ENCODE measurements around the gene ZNF837.

ZNF837 gene

DNA sequence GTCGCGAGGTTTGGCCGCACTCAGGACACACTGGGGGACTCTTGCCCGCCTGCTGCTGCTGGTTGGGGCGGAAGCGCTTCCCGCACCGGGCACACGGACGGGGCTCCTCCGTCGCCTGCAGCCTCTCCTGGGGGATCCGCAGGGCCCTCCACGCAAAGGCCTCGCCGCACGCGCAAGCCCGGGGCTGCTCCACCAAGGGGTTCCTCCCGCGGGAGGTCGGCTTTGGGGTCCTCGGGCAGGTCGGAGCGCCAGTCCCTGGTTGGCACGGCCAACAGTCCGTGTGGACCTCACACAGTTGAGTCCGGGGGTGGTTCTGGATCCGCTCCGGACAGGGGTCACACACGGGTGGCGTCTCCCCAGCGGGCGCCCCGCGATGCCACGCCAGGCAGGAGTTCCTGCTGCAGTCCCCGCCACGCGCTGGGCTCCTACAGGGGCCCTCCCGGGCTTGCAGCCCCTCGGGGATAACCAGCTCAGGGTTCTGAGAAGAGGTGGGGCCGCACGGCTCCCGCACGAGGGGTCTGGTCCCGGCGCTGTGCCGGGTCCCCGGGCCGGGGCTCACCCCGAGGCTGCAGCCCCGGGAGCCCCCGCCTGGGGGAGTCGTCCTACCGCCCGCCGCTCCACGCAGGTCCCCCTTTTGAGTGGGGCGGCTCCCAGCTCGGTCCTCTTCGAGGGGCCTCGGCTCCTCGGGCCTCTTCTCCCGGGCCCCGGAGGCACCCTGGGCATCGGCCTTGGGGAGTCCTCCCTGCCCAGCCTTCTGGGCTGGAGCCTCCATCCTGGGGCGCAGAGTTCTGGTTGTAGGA lies 12.1 kb downstream of the ZNF837 start:
- DNase-seq: no peak

DNA sequence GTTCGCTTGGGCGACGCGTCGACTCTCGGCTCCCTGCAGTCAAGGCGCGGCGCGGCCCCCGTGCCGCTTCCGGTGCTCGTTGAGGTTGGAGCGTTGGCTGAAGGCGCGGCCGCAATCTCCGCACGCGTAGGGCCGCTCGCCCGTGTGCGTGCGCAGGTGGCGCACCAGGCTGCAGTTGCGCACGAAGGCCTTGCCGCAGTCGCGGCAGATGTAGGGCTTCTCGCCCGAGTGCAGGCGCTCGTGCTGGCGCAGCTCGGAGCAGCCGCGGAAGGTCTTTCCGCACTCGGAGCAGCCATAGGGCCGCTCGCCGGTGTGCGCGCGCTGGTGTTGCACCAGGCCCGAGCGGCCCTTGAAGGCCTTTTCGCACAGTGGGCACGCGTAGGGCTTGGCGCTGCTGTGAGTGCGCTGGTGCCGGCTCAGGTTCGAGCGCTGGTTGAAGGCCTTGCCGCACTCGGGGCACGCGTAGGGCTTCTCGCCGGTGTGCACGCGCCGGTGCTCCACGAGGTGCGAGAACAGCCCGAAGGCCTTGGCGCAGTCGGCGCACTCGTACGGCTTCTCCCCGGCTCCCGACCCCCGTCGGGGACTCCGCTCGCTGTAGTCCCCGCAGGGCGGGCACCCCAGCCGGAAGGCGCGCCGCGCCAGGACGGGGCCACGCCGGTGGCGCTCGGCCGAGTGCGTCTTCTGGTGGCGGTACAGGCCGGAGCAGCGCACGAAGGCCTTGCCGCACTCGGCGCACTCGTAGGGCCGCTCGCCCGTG lies 13.0 kb downstream of the ZNF837 start:
- no peak for DNase-seq

DNA sequence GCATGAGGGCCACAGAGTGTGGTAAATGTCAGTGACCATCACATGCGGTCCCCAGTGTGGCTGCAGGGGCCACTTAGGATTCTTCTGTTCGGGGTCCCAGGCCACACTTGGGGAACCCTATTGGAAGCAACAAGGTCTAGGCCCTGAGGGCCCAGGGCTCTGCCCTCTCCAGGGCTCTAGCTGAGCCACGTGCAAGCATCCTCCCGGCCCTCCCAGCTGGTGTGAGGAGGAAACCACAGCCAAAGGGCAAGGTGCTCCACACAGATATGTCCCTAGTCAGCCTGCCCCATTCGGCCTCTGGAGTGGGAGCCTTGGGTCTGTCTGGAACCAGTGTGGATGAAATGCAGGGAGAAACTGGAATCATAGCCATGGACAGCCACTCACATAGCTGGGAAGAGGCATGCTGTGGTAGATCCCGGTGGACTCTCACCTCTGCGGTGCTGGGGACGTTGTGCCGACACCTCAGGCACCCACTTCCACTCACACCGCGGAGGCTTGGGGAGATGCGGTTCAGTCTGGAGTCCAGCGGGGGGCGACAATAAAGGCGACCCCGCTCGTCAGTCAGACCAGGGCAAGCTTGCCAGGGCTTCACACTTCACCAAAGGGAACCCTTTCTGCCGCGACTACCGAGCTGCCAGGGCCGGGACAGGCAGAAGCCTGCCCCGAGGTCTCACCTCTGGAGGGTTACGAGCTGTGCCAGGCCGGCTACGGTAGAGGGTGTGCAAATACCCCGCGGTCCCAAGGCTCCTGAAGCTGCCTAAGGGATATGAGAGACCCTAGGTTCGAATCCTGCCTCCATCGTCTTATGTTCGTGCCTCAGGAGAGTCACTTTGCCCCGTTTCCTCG lies 14.0 kb downstream of the ZNF837 start:
- no peak for DNase-seq

DNA sequence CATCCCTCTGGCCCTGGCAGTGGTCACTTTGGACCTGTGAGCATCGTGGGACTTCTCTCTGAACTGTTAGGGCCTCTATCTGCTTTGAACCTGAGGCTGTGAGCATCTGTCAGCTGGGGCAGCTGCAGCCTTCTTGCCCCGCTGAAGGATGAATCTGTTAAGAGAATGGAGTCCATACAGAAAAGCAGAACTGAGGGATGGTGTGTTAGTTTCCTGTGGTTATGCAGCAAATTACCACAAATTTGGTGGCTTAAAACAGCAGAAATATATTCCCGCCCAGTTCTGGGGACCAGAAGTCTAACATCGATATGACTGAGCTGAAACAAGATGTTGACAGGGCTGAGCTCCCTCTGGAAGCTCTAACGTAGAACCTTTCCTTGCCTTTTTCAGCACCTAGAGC lies 16.7 kb downstream of the ZNF837 start:
- DNase-seq: no peak

DNA sequence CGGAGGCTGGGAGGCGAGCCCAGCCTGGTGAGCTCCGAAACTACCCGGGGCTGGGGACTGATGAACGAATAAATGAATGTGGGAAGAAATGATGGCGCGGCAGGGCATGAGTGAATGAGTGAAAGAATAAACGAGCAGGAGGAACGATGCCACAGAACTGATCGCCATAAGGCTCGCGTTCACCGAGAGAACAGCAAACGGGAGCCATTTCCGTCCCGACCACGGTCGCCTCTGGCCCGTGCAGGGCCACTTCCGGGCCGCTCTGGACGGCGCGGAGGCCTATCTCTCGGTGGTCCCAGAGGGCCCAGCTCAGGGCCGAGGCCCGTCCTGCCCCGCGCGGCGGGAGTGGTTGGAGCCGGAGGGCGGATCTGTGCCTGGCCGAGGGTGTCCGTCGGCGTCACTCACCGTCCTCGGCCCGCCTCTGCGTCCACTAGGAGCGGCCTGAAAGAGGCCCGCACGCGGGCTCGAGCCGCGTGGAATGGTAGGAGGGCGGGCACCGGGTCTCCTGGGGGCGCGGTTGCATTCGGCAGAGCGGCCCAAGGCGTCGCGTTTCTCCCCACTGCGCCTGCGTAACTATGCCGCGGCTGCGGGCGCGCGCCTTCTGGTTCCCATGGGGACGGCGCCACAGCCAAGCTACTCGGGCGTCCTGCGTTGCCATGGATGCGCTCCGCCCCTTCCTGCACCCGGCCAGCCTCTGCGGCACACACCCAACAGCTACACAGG lies 18.4 kb downstream of the ZNF837 start, which contains the start of gene ZNF497:
Gene ZNF497, minus strand, starts transcription at position 480 of the 723 bp plus-strand sequence. CDS start 5,116 bp downstream, outside the sequence.
- peak; percentile 99 for DNase-seq

DNA sequence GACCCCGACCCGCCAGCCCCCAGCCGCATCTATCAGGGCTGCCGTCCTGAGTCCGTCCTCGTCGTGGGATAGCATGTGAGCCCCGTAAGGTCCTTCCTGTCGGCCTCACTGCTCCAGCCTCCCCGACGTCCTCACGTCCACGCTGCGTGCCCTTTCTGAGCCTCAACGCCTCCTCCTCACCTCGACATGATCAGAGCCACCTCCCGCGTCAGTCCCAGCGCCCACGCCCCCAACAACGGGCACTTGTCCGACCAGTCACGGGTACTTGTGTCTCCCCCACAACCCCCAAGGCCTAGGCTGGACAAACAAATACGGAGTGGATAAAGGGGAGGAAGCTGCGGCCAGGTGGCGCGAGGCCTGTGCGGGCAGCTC lies 18.9 kb downstream of the ZNF837 start:
- peak; percentile 75 for DNase-seq

DNA sequence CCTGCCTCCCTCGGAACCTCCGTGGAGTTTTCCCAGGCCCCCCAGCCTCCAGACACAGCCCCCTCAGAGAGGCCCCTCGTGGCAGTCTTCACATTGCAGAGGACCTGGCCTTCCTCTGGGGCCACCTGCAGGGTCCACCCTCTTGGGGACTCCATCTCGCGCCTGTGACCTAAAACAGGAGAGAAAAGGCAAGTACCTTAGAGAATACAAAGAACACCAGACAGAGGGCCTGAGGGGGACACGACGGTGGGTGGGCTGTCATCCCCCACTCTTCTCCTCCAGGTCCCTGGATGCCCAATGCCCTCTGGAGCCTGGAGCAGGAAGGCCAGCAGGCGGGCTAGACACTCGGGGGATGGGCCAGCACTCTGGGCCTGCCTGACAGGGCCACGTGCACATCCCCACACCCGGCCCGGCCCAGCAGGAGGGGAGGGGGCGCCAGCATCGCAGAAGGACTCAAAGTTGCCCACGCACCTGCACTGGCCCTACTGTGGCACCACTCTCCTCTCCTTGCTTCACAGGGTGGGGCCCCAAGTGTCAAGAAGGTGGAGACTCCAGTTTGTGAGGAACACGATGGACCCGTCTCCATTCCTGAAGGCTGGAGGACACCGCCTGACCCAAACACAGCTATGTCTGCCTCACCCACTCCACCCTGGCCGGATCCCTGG lies 23.2 kb downstream of the ZNF837 start:
- no peak for DNase-seq

DNA sequence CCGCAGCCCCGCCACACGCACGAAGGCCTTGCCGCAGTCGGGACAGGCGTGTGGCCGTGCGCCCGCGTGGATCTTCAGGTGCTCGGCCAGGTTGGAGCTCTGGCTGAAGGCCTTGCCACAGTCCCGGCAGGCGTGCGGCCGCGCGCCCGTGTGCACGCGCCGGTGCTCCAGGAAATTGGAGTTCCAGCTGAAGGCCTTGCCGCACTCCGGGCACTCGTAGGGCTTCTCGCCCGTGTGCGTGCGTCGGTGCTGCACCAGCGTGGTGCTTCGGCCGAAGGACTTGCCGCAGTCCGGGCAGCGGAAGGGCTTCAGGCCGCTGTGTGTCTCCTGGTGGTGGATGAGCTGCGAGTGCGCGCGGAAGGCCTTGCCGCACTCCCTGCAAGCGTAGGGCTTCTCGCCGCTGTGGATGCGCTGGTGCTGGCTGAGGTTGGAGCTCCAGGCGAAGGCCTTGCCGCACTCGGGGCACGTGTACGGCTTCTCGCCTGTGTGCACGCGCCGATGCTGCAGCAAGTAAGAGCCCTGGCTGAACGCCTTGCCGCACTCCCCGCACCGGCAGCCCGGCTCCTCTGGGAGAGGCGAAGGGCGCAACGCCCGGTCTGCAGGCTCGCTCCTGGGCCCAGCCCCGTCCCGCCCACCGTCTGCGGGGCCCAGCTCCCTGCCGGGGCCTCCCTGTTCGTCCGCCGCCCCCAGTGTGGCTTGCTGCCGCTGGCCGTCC lies 23.9 kb downstream of the ZNF837 start:
- DNase-seq: no peak

DNA sequence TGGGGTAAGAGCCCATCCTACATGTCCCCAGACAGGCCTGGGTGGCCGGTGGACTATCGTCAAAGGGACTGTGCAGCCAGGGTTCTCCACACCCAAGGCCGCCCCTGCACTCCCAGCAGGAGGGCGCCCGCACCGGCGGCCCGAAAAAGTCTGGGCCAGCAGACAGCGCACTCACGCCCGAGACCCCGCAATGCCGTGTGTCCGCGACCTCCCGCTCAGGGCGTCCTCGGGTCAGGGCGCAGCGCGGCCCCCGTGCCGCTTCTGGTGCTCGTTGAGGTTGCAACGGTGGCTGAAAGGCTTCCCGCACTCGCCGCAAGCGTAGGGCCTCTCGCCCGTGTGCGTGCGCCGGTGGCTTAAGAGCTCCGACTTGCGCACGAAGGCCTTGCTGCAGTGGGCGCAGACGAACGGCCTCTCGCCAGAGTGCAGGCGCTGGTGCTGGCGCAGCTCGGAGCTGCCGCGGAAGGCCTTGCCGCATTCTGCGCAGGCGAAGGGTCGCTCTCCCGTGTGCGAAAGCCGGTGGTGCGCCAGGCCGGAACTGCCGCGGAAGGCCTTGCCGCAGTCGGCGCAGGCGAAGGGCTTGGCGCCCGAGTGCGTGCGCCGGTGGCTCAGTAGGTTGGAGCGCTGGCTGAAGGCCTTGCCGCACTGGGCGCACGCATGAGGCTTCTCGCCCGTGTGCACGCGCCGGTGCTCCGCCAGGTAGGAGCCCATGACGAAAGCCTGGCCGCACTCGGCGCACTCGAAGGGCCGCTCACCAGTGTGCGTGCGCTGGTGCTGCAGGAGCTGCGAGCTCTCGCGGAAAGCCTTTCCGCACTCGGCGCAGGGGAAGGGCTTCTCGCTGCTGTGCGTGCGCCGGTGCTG lies 24.7 kb downstream of the ZNF837 start:
- no peak for DNase-seq

DNA sequence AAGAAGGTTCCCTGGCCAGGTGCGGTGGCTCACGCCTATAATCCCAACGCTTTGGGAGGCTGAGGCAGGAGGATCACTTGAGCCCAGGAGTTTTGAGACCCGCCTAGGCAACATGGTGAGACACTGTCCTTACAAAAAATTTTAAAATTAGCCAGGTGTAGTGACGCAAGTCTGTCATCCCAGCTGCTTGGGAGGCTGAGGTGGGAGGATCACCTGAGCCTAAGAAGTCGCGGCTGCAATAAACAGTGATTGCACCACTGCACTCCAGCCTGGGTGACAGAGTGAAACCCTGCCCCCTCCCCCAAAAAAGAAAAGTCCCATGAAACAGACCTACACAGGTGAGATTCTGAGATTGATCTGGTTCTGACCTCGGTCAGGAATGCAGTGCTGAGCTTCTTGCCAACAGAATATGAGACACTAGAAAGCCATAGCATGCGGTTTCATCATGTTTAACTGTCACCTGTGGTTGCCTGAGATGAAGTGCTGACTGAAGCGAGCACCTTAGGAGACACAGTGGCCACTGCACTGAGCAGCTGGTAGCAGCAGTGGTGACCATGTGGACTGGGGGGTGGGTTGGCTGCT lies 25.5 kb downstream of the ZNF837 start:
- no peak for DNase-seq

DNA sequence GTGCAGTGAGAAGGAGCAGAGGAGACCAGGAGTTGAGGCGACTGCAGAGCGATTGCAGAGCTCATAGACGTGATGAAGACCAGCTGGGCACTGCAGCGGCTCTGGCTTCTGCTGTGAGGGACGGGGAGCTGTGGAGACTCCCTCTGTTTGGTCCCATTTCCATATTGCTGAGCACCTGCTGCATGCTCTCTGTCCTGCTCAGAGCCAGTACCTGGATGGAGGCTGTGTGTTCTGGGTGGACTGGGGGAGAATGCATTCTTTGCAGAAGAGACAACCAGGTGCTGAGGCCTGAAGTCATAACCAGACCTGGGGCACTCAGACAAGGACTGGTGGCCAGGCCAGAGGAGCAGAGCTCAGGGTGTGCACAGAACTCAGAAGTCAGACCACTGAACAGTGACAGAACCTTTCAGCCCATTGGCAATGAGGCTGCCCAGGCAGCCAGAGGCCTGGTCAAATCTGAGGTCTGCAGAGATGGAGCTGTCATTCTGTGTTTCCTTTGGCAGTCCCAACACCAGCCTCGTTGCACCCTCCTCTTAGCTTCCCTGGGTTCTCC lies 26.3 kb downstream of the ZNF837 start:
- no peak for DNase-seq

DNA sequence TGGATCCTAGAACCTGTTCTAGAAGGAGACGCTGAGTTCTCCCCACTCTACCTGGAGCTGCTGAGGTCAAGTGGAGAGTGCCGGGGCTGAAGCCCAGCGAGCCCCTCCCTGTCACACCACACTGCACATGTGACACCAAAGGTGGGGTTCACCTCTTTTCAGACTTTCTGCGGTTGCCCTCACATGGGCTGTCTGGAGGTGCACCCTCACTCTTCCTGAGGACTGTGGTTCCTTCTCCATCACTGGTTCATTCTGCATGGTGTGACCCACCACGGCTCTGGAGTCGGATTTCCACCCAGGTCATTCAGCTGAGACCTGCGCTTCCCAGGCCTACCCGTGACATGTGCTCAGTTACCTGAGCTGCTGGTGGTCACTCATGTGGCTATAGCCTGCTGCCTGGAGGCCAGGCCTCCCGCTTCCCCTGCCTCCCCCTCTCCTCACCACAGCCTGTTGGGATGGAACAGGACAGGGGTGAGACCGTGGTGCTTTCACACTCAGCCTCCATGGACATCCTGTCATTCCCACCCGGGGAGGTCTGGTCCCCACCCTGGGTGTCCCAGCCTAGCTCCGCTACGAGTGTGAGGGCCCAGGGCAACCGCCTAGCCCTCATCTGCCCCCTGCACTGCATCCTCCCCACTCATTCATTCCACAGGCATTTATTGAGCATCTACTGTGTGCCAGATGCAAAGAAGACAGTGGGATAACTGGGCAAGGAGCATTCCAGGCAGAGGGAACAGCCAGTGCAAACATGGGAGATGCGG lies 26.9 kb downstream of the ZNF837 start:
- no peak for DNase-seq

DNA sequence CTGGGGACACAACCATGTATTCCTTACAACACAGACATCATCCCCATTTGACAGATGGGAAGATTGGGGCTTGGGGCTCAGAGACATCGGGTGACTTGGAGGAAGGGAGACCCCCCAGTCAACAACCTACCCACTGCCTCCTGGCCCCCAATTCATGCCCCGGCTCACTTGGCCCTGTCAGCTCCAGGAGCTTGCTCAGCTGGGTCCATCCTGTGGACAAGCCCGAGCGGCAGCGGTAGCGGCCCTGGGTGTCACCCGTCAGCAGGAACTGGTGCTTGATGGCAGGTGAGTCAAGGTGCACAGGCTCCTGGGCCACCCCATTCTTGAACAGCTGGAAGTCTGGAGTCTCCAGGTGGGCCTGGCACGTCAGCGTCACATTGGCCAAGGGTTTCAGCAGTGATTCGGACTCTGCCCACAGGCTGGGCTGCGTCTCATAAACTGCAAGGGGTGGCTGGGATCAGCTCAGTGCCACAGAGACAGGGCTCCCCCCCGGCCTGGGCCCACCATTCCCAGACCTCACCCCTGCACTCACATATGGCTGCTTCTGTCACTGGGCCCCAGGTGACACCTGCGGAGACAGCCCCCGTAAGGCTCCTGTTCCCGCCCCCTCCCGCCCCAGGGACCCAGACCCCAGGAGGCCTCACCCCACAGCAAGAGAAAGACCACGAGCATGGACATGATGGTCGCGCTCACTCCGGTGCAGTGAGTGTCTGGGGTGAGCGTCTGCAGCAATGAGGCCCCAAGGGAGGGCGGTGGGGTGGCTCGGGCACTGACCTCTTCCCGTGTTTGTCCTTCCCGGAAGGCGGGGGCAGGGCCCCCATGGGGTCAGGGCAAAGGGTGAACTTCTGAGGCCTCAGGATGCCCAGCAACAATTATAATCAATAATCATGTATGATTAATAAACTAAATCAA lies 27.8 kb downstream of the ZNF837 start, which contains the start of gene A1BG:
Gene A1BG, minus strand, starts transcription at position 733 of the 912 bp plus-strand sequence. Its CDS starts 55 bp downstream, at position 678.
- DNase-seq: no peak

DNA sequence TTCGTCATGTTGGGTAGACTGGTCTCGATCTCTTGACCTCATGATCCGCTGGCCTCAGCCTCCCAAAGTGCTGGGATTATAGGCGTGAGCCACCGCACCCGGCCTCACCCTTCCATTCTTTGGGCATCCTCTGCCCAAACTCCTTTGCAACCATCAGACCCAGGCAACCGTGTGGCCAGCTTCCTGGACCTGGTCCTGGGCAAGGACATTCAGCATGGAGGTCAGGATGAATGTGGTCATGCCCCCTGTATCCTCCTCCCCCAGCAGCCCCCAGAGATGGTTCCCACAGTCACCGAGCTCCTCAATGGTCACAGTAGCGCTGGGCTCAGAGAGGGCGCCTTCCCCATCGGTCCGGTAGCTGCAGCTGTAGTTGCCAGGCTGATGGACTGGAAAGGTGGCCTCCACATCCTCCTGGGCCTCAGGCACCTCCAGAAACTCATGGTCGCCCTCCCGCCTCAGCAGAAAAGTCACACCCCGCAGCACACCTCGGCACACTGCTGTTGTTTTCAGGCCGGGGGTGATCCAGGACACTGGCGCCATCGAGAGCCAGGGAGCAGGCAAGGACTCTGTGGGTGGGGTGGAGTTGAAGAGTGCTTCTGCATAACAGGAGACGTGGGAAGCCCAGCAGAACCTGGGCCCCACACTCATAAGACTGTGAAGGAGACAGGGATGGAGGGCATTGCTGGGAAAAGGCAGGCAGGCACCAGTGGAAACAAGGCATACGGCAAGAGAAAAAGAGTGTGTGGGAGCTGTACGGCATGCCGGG lies 28.7 kb downstream of the ZNF837 start:
- no peak for DNase-seq

DNA sequence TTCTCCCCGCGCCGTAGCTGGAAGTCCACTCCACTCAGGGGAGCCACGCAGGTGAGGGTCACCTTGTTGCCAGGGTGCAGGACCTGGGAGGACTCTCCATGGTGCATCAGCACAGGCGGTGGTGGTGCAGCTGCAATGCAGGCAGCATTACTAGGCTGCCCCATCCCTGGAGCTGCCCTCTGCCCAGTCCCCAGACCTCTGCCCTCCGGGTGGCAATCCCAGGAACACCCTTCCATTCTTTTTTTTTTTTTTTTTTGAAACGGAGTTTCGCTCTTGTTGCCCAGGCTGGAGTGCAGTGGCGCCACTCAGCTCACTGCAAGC lies 29.3 kb downstream of the ZNF837 start:
- no peak for DNase-seq

DNA sequence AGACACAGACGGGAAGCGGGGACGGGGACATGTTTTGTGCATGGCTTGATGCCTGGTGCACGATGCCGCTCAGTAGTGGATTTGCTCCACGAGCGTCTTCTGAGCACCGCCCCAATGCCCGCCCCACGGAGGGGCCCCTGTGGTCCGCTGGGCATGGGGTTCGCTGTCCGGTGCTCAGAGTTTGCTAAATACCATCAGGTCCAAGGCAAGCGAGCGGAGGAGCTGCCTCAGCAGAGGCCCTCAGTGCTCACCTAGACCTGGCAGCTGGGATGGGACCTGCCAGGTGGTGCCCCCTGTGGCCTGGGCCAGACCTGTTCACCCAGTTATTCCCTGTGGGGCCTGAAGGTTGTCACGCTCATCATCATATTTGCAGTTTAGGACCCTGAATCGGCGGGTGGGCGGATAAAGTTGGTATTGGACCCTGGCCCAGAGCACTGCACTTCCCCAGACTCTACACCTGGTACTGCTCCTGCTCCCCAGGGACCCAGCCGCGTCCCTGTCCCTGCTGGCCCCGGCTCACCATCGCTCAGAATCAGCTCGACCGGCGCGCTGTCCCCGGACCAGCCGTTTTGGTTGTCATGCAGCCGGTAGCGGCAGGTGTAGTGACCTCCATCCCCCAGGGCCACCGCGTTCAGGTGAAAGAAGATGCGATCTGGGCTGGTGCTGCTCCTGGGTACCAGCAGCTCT lies 29.8 kb downstream of the ZNF837 start:
- DNase-seq: no peak

Data from NCI-H69 (cell line).